Measurements from ENCODE around the gene UBASH3B.

UBASH3B gene

DNA sequence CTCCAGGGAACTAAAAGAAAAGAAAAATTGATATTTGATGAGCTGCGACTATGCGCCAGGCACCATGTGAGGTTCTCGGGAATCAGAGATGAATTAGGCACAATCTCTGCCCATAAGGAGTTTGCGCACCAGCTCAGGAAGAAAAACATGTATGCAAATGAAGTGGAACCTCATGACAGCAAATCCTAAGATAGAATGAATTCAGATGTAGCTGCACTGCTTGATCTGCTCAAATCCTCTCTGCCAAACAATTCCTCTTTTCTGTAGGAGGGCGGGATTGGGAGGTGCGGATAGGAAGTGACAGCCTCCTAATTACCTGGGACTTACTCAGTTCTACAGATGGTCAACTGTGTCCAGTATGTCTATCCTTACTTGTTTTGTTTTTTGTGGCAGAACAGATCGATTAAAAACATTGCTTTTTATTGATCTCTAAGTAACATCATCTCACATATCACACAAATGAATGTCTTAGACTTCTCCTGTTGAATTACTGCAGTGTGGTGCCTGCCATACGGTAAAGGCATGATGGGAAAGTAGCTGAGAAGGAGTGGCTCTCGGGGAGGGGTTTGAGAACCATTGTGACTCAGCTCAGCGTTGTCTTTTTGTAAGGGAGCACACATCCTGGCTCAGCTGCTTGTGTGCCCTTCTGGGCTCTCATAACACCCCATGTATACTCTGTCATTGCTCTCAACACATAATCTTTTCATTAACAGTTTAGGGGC lies 196.7 kb downstream of the UBASH3B start:
- TF ChIP-seq ZBTB7A (IDR thresholded peaks at IDR 0.05; ENCODE audit: low read depth) = no peak
- no peak for TF ChIP-seq CREB1 (IDR thresholded peaks at IDR 0.05; ENCODE audit: low read depth)
- no peak for TF ChIP-seq YY1 (IDR thresholded peaks at IDR 0.05; ENCODE audit: low read depth)
- TF ChIP-seq, protein P1, sequence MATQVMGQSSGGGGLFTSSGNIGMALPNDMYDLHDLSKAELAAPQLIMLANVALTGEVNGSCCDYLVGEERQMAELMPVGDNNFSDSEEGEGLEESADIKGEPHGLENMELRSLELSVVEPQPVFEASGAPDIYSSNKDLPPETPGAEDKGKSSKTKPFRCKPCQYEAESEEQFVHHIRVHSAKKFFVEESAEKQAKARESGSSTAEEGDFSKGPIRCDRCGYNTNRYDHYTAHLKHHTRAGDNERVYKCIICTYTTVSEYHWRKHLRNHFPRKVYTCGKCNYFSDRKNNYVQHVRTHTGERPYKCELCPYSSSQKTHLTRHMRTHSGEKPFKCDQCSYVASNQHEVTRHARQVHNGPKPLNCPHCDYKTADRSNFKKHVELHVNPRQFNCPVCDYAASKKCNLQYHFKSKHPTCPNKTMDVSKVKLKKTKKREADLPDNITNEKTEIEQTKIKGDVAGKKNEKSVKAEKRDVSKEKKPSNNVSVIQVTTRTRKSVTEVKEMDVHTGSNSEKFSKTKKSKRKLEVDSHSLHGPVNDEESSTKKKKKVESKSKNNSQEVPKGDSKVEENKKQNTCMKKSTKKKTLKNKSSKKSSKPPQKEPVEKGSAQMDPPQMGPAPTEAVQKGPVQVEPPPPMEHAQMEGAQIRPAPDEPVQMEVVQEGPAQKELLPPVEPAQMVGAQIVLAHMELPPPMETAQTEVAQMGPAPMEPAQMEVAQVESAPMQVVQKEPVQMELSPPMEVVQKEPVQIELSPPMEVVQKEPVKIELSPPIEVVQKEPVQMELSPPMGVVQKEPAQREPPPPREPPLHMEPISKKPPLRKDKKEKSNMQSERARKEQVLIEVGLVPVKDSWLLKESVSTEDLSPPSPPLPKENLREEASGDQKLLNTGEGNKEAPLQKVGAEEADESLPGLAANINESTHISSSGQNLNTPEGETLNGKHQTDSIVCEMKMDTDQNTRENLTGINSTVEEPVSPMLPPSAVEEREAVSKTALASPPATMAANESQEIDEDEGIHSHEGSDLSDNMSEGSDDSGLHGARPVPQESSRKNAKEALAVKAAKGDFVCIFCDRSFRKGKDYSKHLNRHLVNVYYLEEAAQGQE (IDR thresholded peaks at IDR 0.05; ENCODE audit: low read depth) = no peak
- TF ChIP-seq TAF1 (IDR thresholded peaks at IDR 0.05; ENCODE audit: low read depth) = no peak
- no peak for TF ChIP-seq EP300 (IDR thresholded peaks at IDR 0.05; ENCODE audit: borderline replicate concordance)
- TF ChIP-seq CEBPB (IDR thresholded peaks at IDR 0.05) = no peak
- TF ChIP-seq FOXM1 (IDR thresholded peaks at IDR 0.05; ENCODE audit: borderline replicate concordance, low read depth) = no peak
- no peak for TF ChIP-seq NFIC (IDR thresholded peaks at IDR 0.05)
- TF ChIP-seq TCF12 (IDR thresholded peaks at IDR 0.05; ENCODE audit: low read depth) = no peak
- TF ChIP-seq, protein P2, sequence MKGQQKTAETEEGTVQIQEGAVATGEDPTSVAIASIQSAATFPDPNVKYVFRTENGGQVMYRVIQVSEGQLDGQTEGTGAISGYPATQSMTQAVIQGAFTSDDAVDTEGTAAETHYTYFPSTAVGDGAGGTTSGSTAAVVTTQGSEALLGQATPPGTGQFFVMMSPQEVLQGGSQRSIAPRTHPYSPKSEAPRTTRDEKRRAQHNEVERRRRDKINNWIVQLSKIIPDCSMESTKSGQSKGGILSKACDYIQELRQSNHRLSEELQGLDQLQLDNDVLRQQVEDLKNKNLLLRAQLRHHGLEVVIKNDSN (IDR thresholded peaks at IDR 0.05) = no peak
- no peak for TF ChIP-seq RAD21 (IDR thresholded peaks at IDR 0.05; ENCODE audit: low read depth)
- no peak for TF ChIP-seq EGR1 (IDR thresholded peaks at IDR 0.05)
- TF ChIP-seq TEAD4 (IDR thresholded peaks at IDR 0.05) = no peak
- TF ChIP-seq, protein P3, sequence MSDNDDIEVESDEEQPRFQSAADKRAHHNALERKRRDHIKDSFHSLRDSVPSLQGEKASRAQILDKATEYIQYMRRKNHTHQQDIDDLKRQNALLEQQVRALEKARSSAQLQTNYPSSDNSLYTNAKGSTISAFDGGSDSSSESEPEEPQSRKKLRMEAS (IDR thresholded peaks at IDR 0.05) = no peak

DNA sequence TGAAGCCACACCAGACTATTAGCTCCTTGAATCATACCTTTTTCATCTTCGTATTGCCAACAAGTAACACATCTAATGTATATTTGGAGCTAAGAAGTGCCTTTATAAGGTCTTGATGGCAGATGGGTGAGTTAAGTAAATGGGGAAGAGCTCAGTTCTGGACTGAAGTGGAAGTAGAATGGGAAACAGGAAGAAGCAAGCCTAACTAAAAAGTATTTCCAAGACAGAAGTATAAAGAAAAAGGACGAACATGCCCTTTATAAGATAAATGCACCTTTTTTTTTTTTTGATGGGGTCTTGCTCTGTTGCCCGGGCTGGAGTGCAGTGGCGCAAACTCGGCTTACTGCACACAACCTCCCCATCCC lies 197.3 kb downstream of the UBASH3B start:
- TF ChIP-seq TEAD4 (IDR thresholded peaks at IDR 0.05) (no peak), EP300 (IDR thresholded peaks at IDR 0.05; ENCODE audit: borderline replicate concordance) (no peak), RAD21 (IDR thresholded peaks at IDR 0.05; ENCODE audit: low read depth) (no peak), TAF1 (IDR thresholded peaks at IDR 0.05; ENCODE audit: low read depth) (no peak), TCF12 (IDR thresholded peaks at IDR 0.05; ENCODE audit: low read depth) (no peak), CEBPB (IDR thresholded peaks at IDR 0.05) (no peak), NFIC (IDR thresholded peaks at IDR 0.05) (no peak), CREB1 (IDR thresholded peaks at IDR 0.05; ENCODE audit: low read depth) (no peak), ZBTB7A (IDR thresholded peaks at IDR 0.05; ENCODE audit: low read depth) (no peak), EGR1 (IDR thresholded peaks at IDR 0.05) (no peak), YY1 (IDR thresholded peaks at IDR 0.05; ENCODE audit: low read depth) (no peak), FOXM1 (IDR thresholded peaks at IDR 0.05; ENCODE audit: borderline replicate concordance, low read depth) (no peak)
- TF ChIP-seq, protein P2 (IDR thresholded peaks at IDR 0.05) = no peak
- TF ChIP-seq, protein P3 (IDR thresholded peaks at IDR 0.05) = no peak
- TF ChIP-seq, protein P1 (IDR thresholded peaks at IDR 0.05; ENCODE audit: low read depth) = no peak

DNA sequence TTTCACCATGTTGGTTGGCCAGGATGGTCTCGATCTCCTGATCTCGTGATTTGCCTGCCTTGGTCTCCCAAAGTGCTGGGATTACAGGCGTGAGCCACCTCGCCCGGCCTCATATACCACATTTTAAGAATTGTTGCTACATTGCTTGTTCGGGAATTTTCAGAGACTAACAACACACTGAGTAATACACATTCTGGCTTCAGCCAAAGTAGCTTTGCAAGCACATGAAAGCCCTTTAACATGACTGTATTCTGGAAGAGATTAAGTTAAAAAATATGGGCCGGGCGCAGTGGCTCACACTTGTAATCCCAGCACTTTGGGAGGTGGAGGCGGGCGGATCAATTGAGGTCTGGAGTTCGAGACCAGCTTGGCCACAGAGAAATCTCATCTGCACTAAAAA lies 197.7 kb downstream of the UBASH3B start:
- TF ChIP-seq TEAD4 (IDR thresholded peaks at IDR 0.05) (no peak), NFIC (IDR thresholded peaks at IDR 0.05) (no peak), RAD21 (IDR thresholded peaks at IDR 0.05; ENCODE audit: low read depth) (no peak), EGR1 (IDR thresholded peaks at IDR 0.05) (no peak), YY1 (IDR thresholded peaks at IDR 0.05; ENCODE audit: low read depth) (no peak), FOXM1 (IDR thresholded peaks at IDR 0.05; ENCODE audit: borderline replicate concordance, low read depth) (no peak), ZBTB7A (IDR thresholded peaks at IDR 0.05; ENCODE audit: low read depth) (no peak), CREB1 (IDR thresholded peaks at IDR 0.05; ENCODE audit: low read depth) (no peak)
- TF ChIP-seq, protein P3 (IDR thresholded peaks at IDR 0.05) = no peak
- TF ChIP-seq, protein P2 (IDR thresholded peaks at IDR 0.05) = no peak
- TF ChIP-seq, protein P1 (IDR thresholded peaks at IDR 0.05; ENCODE audit: low read depth) = no peak
